RWPE1 (cell line): ENCODE results near the gene PPP1R3A.
"Not testable (repeated sequence)": the region's sequence is repeated elsewhere in the genome, so short reads cannot be mapped to it uniquely, and the experiment has no call there.

Experiments used
- CTCF ChIA-PET: fragments of 350-600 bp; sonication (Branson Sonifier 250); formaldehyde crosslinking; extraction: SDS; loops from one replicate; lab custom pipeline; 2021; lab: Yijun Ruan, JAX
- POLR2A ChIA-PET: fragments of 400-600 bp; formaldehyde crosslinking; extraction: SDS; loops from one replicate; lab custom pipeline; 2020; ENCODE audit warnings: antibody characterized with exemption; ENCODE audit not compliant: low non-redundant PET; lab: Yijun Ruan, JAX
- DNase-seq: peaks from one replicate; pipeline ENCODE4 v3.0.0; 2012; ENCODE audit warnings: low spot score
- H3K27ac ChIP-seq: fragments of 450-650 bp; 2 replicates; pipeline ENCODE4 v1.5.1; 2017
- CTCF ChIP-seq: fragments of 450-650 bp; conservative IDR thresholded peaks from 2 replicates; pipeline ENCODE4 v1.5.1; 2017; ENCODE audit warnings: low read depth, mild to moderate bottlenecking

Gene PPP1R3A

DNA sequence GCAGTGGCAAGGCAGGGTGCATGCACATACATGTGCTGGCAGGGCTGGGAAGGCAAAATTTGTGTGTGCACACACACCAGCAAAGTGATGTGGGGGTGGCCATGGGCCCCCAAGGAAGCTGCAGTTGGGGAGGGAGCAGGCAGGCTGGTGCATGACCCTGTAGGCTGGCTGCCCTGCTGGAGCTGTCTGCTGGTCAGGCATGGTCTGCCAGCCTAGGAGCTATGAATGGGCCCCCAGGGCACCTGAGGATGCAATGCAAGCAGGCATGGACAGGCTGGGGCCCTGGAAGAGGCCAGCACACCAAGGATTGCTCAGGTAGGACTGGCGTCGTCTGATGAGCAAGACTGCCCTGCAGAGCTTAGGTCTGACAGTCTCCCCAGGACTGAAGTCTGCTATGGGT lies 18.2 kb upstream of the PPP1R3A start:
- POLR2A ChIA-PET, result no interaction called here
- DNase-seq, result no peak
- H3K27ac ChIP-seq, result no peak overlapping the region
- CTCF ChIA-PET, result interaction anchor here (0.6 kb wide), 1 partner anchor 471 kb away, joined by 3 read pairs; no protein-coding TSS in a partner anchor
- TF ChIP-seq CTCF, result no peak

- CTCF ChIA-PET, result interaction anchor here (0.6 kb wide), 1 partner anchor 471 kb away, joined by 3 read pairs; no protein-coding TSS in a partner anchor
- no peak for DNase-seq
- no peak for TF ChIP-seq CTCF
- no peak overlapping the region for H3K27ac ChIP-seq
- POLR2A ChIA-PET, result no interaction called here
Observed at GRCh38 chr7:113936535-113936934, 17.7 kb upstream of the PPP1R3A start.

DNA sequence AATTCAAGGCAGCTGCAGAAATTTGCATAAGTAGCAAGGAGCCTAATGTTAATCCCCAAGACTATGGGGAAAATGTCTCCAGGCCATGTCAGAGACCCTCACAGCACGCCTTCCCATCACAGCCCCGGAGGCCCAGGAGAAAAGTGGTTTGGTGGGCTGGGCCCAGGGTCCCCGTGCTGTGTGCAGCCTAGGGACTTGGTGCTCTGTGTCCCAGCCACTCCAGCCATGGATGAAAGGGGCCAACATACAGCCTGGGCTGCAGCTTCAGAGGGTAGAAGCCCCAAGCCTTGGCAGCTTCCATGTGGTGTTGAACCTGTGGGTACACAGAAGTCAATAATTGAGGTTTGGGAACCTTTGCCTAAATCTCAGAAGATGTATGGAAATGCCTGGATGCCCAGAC lies 10.6 kb upstream of the PPP1R3A start:
- CTCF ChIA-PET, DNase-seq, POLR2A ChIA-PET, H3K27ac ChIP-seq: not testable (repeated sequence)

GRCh38 chr7:113928112-113928511 lies 9.3 kb upstream of the PPP1R3A start:
- DNase-seq, result no peak
- ChIA-PET POLR2A (no interaction called here), CTCF (no interaction called here)
- TF ChIP-seq CTCF, result no peak
- no peak overlapping the region for H3K27ac ChIP-seq

- no peak for DNase-seq
Observed at GRCh38 chr7:113922049-113922448, 3.2 kb upstream of the PPP1R3A start.

GRCh38 chr7:113921363-113921762 lies 2.6 kb upstream of the PPP1R3A start:
- POLR2A ChIA-PET, result no interaction called here
- H3K27ac ChIP-seq, result no peak overlapping the region
- no peak for DNase-seq
- CTCF ChIA-PET, result no interaction called here
- TF ChIP-seq CTCF, result no peak

More at GRCh38 chr7:113922049-113922448, 3.2 kb upstream of the PPP1R3A start:
- POLR2A ChIA-PET, result no interaction called here
- CTCF ChIA-PET, result no interaction called here
- no peak overlapping the region for H3K27ac ChIP-seq
- TF ChIP-seq CTCF, result no peak

- DNase-seq, result no peak
- CTCF ChIA-PET, result interaction anchor here (0.6 kb wide), 1 partner anchor 397 kb away, joined by 3 read pairs; no protein-coding TSS in a partner anchor
- POLR2A ChIA-PET, result no interaction called here
- H3K27ac ChIP-seq, result no peak overlapping the region
- no peak for TF ChIP-seq CTCF
Observed at GRCh38 chr7:113917840-113918239, 969 bp downstream of the PPP1R3A start.
